22Rv1 (cell line): ENCODE measurements around the gene TNRC6B.

Experiments
- CTCF ChIP-seq: fragments of 450-650 bp; IDR thresholded peaks from 2 replicates; pipeline ENCODE4 v1.5.1; 2017; ENCODE audit warnings: mild to moderate bottlenecking
- ZFX ChIP-seq: fragments of 450-650 bp; IDR thresholded peaks from 2 replicates; pipeline ENCODE4 v1.6.1; 2017; ENCODE audit warnings: antibody characterized with exemption, borderline replicate concordance

- TF ChIP-seq CTCF, result no peak
- no peak for TF ChIP-seq ZFX
Observed at GRCh38 chr22:40271440-40271839, 93.7 kb downstream of the TNRC6B start.
